Measurements from ENCODE around the gene METRN. TPM values are rescaled to one million over a fixed set of nuclear protein-coding genes. Genes with fewer than 3 reads are reported as not detected.
A peak's percentile ranks its signal among the peaks of the same experiment; 100 is the strongest.
"Not testable (repeated sequence)": the region's sequence is repeated elsewhere in the genome, so short reads cannot be mapped to it uniquely, and the experiment has no call there.

Gene METRN
- total RNA-seq, 2 donors from 2014 or later = 52.0 to 78.2 TPM

DNA sequence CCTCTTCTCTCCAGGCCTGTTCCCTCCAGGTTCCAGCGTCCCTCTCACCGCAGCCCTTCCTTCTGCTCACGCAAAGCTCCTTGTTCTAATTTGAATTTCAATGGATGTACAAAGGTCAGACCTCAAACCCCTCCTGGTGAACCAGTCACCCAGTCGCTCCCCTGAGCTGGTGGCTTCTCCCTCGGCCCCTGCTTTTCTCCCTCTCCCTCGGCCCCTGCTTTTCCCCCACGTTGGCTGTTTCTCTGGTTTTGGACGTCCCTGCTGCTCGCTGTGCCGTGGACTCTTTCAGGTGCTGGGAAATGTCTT lies 37.0 kb downstream of the METRN start:
- no peak for DNase-seq (ENCODE audit: low spot score)
- Histone ChIP-seq H3K4me3 (no peak overlapping the region), H3K36me3 (no peaks in the 10 kb centered on the region), H3K27ac (peak overlapping the region in 1 of 2 donors; percentile 36), H3K9me3 (no peaks in the 10 kb centered on the region), H3K4me1 (replicated peaks) (no peaks in the 10 kb centered on the region), H3K27me3 (replicated peaks; ENCODE audit: insufficient read depth) (no peaks in the 10 kb centered on the region)
- WGBS = 26% methylated on average over 10 of the region's 10 CpGs
- intact Hi-C loops (cut with DNase I) = no loop called here
- TF ChIP-seq POLR2A (IDR thresholded peaks at IDR 0.05) (no peak), POLR2AphosphoS5 (IDR thresholded peaks at IDR 0.05) (no peak)
- TF ChIP-seq, protein P1, sequence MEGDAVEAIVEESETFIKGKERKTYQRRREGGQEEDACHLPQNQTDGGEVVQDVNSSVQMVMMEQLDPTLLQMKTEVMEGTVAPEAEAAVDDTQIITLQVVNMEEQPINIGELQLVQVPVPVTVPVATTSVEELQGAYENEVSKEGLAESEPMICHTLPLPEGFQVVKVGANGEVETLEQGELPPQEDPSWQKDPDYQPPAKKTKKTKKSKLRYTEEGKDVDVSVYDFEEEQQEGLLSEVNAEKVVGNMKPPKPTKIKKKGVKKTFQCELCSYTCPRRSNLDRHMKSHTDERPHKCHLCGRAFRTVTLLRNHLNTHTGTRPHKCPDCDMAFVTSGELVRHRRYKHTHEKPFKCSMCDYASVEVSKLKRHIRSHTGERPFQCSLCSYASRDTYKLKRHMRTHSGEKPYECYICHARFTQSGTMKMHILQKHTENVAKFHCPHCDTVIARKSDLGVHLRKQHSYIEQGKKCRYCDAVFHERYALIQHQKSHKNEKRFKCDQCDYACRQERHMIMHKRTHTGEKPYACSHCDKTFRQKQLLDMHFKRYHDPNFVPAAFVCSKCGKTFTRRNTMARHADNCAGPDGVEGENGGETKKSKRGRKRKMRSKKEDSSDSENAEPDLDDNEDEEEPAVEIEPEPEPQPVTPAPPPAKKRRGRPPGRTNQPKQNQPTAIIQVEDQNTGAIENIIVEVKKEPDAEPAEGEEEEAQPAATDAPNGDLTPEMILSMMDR (IDR thresholded peaks at IDR 0.05) = no peak

DNA sequence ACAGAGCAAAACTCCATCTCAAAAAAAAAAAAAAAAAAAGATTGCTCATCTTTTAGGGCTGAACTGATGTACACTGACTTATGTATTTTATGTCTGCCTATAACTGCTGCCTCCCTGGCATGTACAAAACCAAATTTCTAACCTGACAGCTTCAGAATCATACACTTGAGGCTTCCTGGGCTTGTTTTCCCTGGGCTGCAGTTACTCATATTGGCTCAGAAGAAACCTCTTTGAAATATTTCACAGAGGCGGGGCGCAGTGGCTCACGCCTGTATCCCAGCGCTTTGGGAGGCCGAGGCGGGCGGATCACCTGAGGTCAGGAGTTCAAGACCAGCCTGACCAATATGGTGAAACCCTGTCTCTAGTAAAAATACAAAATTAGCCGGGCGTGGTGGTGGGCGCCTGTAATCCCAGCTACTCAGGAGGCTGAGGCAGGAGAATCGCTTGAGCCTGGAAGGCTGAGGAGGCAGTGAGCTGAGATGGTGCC lies 39.2 kb downstream of the METRN start:
- H3K9me3 ChIP-seq; H3K36me3 ChIP-seq; H3K27me3 ChIP-seq (replicated peaks; ENCODE audit: insufficient read depth); H3K4me1 ChIP-seq (replicated peaks); H3K27ac ChIP-seq; H3K4me3 ChIP-seq; DNase-seq (ENCODE audit: low spot score); intact Hi-C loops (cut with DNase I): not testable (repeated sequence)
- WGBS = 86% methylated on average over 11 of the region's 11 CpGs

DNA sequence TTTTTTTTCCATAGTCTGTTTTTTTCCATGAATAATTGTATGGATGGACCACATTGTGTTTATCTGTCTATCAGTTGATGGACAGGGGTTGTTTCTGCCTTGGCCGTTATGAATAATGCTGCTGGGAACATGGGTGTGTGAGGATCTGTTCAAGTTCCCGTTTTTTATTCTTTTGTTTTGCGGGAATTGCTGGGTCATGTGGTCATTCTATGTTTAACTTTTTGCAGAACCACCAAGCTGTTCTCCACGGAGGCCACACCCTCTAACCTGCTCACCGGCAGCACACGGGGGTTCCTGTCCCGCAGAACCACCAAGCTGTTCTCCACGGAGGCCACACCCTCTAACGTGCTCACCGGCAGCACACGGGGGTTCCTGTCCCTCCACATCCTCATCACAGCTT lies 39.7 kb downstream of the METRN start:
- Histone ChIP-seq H3K36me3 (no peaks in the 10 kb centered on the region), H3K9me3 (no peaks in the 10 kb centered on the region), H3K4me1 (replicated peaks) (no peaks in the 10 kb centered on the region), H3K27ac (no peak overlapping the region), H3K27me3 (replicated peaks; ENCODE audit: insufficient read depth) (no peaks in the 10 kb centered on the region), H3K4me3 (no peak overlapping the region)
- intact Hi-C loops (cut with DNase I) = no loop called here
- no peak for DNase-seq (ENCODE audit: low spot score)
- no peak for TF ChIP-seq POLR2AphosphoS5 (IDR thresholded peaks at IDR 0.05)
- TF ChIP-seq POLR2A (IDR thresholded peaks at IDR 0.05) = no peak
- TF ChIP-seq, protein P1 (IDR thresholded peaks at IDR 0.05) = no peak
- 40% methylated on average over 11 of the region's 11 CpGs for WGBS

DNA sequence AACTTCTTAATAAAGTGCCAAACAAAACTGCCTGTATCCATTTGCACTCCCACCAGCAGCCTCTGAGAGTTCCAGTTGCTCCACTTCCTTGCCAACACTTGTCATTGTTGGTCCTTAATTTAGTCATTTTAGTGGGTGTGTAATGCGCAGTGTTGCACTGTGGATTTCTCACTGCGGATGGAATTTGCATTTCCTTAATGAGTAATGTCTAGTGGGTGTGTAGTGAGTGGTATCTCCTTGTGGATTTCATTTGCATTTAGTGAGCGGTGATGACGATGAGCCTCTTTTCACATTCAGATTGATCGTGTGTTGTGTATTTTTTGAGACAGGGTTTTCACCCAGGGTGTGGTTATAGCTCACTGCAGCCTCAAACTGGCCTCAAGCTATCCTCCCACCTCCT lies 41.5 kb downstream of the METRN start:
- H3K27me3 ChIP-seq (replicated peaks; ENCODE audit: insufficient read depth) = no peaks in the 10 kb centered on the region
- 95% methylated on average over 5 of the region's 5 CpGs for WGBS
- H3K4me3 ChIP-seq = no peak overlapping the region
- no peak for DNase-seq (ENCODE audit: low spot score)
- no peaks in the 10 kb centered on the region for H3K4me1 ChIP-seq (replicated peaks)
- intact Hi-C loops (cut with DNase I) = no loop called here
- no peaks in the 10 kb centered on the region for H3K9me3 ChIP-seq
- TF ChIP-seq POLR2AphosphoS5 (IDR thresholded peaks at IDR 0.05) = no peak
- TF ChIP-seq, protein P1 (IDR thresholded peaks at IDR 0.05) = no peak
- no peak for TF ChIP-seq POLR2A (IDR thresholded peaks at IDR 0.05)
- H3K36me3 ChIP-seq = no peaks in the 10 kb centered on the region
- H3K27ac ChIP-seq = no peak overlapping the region

DNA sequence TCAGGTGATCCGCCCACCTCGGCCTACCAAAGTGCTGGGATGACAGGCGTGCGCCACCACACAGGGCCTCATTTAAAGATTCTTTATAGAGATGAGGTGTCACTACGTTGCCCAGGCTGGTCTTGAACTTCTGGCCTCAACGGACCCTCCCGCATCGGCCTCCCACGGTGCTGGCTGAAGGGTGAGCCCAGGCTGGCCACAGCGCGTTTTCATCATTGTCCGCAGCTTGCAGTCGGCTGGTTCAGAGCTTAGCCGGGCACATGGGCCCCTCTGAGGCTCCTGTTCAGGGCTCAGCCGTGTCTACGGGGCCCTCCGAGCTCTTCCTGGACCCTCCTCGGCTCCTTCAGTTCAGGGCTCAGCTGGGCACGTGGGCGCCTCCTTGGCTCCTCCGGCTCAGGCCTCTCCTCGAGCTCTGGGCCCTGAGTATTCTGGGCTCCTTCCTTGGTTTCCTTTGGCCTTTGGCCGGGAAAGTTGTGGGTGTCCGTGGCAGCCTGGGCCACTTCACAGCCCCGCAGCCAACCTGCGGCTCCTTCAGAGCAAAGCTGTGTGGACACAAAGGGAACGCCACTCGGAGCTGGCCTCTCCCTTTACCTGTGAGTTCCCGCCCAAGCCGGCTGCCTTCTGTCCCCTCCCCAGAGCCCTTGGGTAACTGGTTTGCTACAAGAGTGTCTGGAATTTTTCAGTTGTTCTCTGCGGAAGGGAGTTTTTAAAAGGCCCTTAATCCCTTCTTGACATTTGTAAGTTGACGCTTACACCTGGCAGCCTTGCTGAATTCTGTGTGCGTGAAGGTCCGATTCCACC lies 44.4 kb downstream of the METRN start:
- TF ChIP-seq POLR2A (IDR thresholded peaks at IDR 0.05) = no peak
- no peak for TF ChIP-seq POLR2AphosphoS5 (IDR thresholded peaks at IDR 0.05)
- TF ChIP-seq, protein P1 (IDR thresholded peaks at IDR 0.05) = no peak
- Histone ChIP-seq H3K4me3 (no peak overlapping the region), H3K27me3 (replicated peaks; ENCODE audit: insufficient read depth) (no peaks in the 10 kb centered on the region), H3K27ac (no peak overlapping the region), H3K9me3 (no peaks in the 10 kb centered on the region), H3K36me3 (no peaks in the 10 kb centered on the region), H3K4me1 (replicated peaks) (no peaks in the 10 kb centered on the region)
- WGBS = 69% methylated on average over 34 of the region's 34 CpGs
- DNase-seq (ENCODE audit: low spot score) = peak; percentile 42
- intact Hi-C loops (cut with DNase I) = no loop called here

Measured in prostate gland (tissue), 2 donors.